Activated CD8-positive, alpha-beta memory T cell treated with anti-CD3 and anti-CD28 coated beads, Interleukin-2, amount 50 U/mL, for 4 hours (primary cell): ENCODE data around the gene CCN5.

Source experiments
- DNase-seq: peaks from one replicate; pipeline ENCODE4 v3.0.0-alpha.2; 2020

CCN5 gene

GRCh38 chr20:44739942-44740341 lies 24.8 kb downstream of the CCN5 start:
- DNase-seq: no peak

- no peak for DNase-seq
These were observed 27.3 kb downstream of the CCN5 start for GRCh38 chr20:44742304-44743079.

GRCh38 chr20:44743080-44743701 lies 28.0 kb downstream of the CCN5 start:
- no peak for DNase-seq

GRCh38 chr20:44743916-44744655 lies 28.9 kb downstream of the CCN5 start:
- DNase-seq: no peak

- no peak for DNase-seq
These were observed 30.0 kb downstream of the CCN5 start for GRCh38 chr20:44745122-44745597.

- peak; percentile 47 for DNase-seq
These were observed 30.6 kb downstream of the CCN5 start, which contains the start of gene KCNK15 for GRCh38 chr20:44745598-44746366. Gene KCNK15, plus strand, starts transcription at chr20:44745865. Its CDS starts 46 bp downstream, at chr20:44745911.

- DNase-seq: no peak
These were observed 31.4 kb downstream of the CCN5 start for GRCh38 chr20:44746367-44747165.

- peak; percentile 63 for DNase-seq
These were observed 32.2 kb downstream of the CCN5 start for GRCh38 chr20:44747166-44748004.

- no peak for DNase-seq
These were observed 32.8 kb downstream of the CCN5 start for GRCh38 chr20:44748005-44748370.

GRCh38 chr20:44750081-44750805 lies 35.1 kb downstream of the CCN5 start:
- no peak for DNase-seq

- no peak for DNase-seq
These were observed 37.1 kb downstream of the CCN5 start for GRCh38 chr20:44752099-44752931.

- no peak for DNase-seq
These were observed 39.4 kb downstream of the CCN5 start for GRCh38 chr20:44754554-44754953.

- no peak for DNase-seq
These were observed 41.0 kb downstream of the CCN5 start for GRCh38 chr20:44756011-44756688.

- DNase-seq: no peak
These were observed 41.8 kb downstream of the CCN5 start for GRCh38 chr20:44756956-44757355.

- no peak for DNase-seq
These were observed 43.3 kb downstream of the CCN5 start for GRCh38 chr20:44758247-44759101.

GRCh38 chr20:44759595-44759994 lies 44.4 kb downstream of the CCN5 start:
- DNase-seq: no peak

- DNase-seq: no peak
These were observed 46.3 kb downstream of the CCN5 start for GRCh38 chr20:44761423-44761822.
